OCI-LY1 (cell line): ENCODE results near the gene ORC3.

Experiments
- H2AFZ ChIP-seq: fragments of 200-600 bp; sonication (generic), shearing (Covaris generic); 2 replicates; pipeline ENCODE4 v1.6.0; 2014; ENCODE audit warnings: antibody characterized with exemption, mild to moderate bottlenecking, low read length
- H3F3A ChIP-seq: fragments of 200-600 bp; sonication (generic), shearing (Covaris generic); 2 replicates; pipeline ENCODE4 v1.6.0; 2014; ENCODE audit warnings: mild to moderate bottlenecking, antibody characterized with exemption, low read length, moderate library complexity; ENCODE audit not compliant: insufficient read depth
- H3K27ac ChIP-seq: fragments of 200-600 bp; sonication (generic); 2 replicates; pipeline ENCODE4 v1.5.1; 2014; ENCODE audit warnings: low read length, mixed run types, mild to moderate bottlenecking, low read depth; ENCODE audit not compliant: poor library complexity, severe bottlenecking
- H3K27me3 ChIP-seq: fragments of 200-600 bp; sonication (generic); 2 replicates; pipeline ENCODE4 v1.6.0; 2014; ENCODE audit warnings: antibody characterized with exemption, mild to moderate bottlenecking, low read length, moderate library complexity; ENCODE audit not compliant: insufficient read depth
- H3K36me3 ChIP-seq: fragments of 200-600 bp; sonication (generic); 2 replicates; pipeline ENCODE4 v1.6.1; 2014; ENCODE audit warnings: mild to moderate bottlenecking, antibody characterized with exemption, low read length, moderate library complexity, mixed read lengths; ENCODE audit not compliant: insufficient read depth
- H3K4me1 ChIP-seq: fragments of 200-600 bp; sonication (generic); 2 replicates; pipeline ENCODE4 v1.5.1; 2014; ENCODE audit warnings: mild to moderate bottlenecking, low read length, moderate library complexity; ENCODE audit not compliant: insufficient read depth, severe bottlenecking
- H3K4me2 ChIP-seq: fragments of 200-600 bp; sonication (generic), shearing (Covaris generic); 2 replicates; pipeline ENCODE4 v1.6.1; 2014; ENCODE audit warnings: low read length
- H3K4me3 ChIP-seq: fragments of 200-600 bp; sonication (generic); 2 replicates; pipeline ENCODE4 v1.5.1; 2014; ENCODE audit warnings: low read length, low read depth, mild to moderate bottlenecking, mixed read lengths; ENCODE audit not compliant: poor library complexity, severe bottlenecking
- H3K79me2 ChIP-seq: fragments of 200-600 bp; shearing (Covaris generic); 2 replicates; pipeline ENCODE4 v1.6.1; 2016; ENCODE audit warnings: mixed run types, low read length, mixed read lengths; ENCODE audit not compliant: insufficient read depth
- H3K9ac ChIP-seq: fragments of 200-600 bp; sonication (generic), shearing (Covaris generic); 2 replicates; pipeline ENCODE4 v1.6.1; 2014; ENCODE audit warnings: mild to moderate bottlenecking, low read length, mixed read lengths
- H3K9me2 ChIP-seq: fragments of 200-600 bp; sonication (generic), shearing (Covaris generic); 2 replicates; pipeline ENCODE4 v1.6.1; 2014; ENCODE audit warnings: low read depth, mild to moderate bottlenecking, low read length, mixed read lengths
- H3K9me3 ChIP-seq: fragments of 200-600 bp; shearing (Covaris generic); 2 replicates; pipeline ENCODE4 v1.6.1; 2014; ENCODE audit warnings: low read length, mixed read lengths
- H4K20me1 ChIP-seq: fragments of 200-600 bp; sonication (generic), shearing (Covaris generic); 2 replicates; pipeline ENCODE4 v1.6.0; 2016; ENCODE audit warnings: mild to moderate bottlenecking, low read length; ENCODE audit not compliant: insufficient read depth
- CTCF ChIP-seq: fragments of 200-600 bp; sonication (generic), shearing (Covaris generic); IDR thresholded peaks from 2 replicates; pipeline ENCODE4 v1.5.1; 2017; ENCODE audit warnings: mild to moderate bottlenecking, antibody characterized with exemption, low read length, moderate library complexity, mixed read lengths
- EZH2 ChIP-seq: fragments of 200-600 bp; sonication (generic), shearing (Covaris generic); IDR thresholded peaks from 2 replicates; pipeline ENCODE4 v1.8.0; 2017; ENCODE audit warnings: borderline replicate concordance, mixed run types, mild to moderate bottlenecking, antibody characterized with exemption, low read length, moderate library complexity, mixed read lengths

The ORC3 gene

GRCh38 chr6:87654122-87654521 lies 64.2 kb downstream of the ORC3 start:
- H3K4me3 ChIP-seq = no peak overlapping the region
- H4K20me1 ChIP-seq = no peaks in the 10 kb centered on the region
- no peaks in the 10 kb centered on the region for H3K9me2 ChIP-seq
- H3K4me2 ChIP-seq = no peak overlapping the region
- H3K79me2 ChIP-seq = no peaks in the 10 kb centered on the region
- no peaks in the 10 kb centered on the region for H3K27me3 ChIP-seq
- TF ChIP-seq CTCF (no peak), EZH2 (no peak)
- no peaks in the 10 kb centered on the region for H3K9me3 ChIP-seq
- no peak overlapping the region for H3K27ac ChIP-seq
- no peak overlapping the region for H3K9ac ChIP-seq
- peaks cover 9% of the 10 kb centered on the region for H3K4me1 ChIP-seq
- H3K36me3 ChIP-seq = peaks cover 39% of the 10 kb centered on the region
- H3F3A ChIP-seq = no peaks in the 10 kb centered on the region
- no peak overlapping the region for H2AFZ ChIP-seq

- Histone ChIP-seq H3K9me3 (no peaks in the 10 kb centered on the region), H3K9me2 (no peaks in the 10 kb centered on the region), H3F3A (no peaks in the 10 kb centered on the region), H3K27me3 (no peaks in the 10 kb centered on the region), H3K9ac (no peak overlapping the region), H3K4me1 (peaks cover 9% of the 10 kb centered on the region), H3K27ac (no peak overlapping the region), H3K4me2 (no peak overlapping the region), H3K4me3 (no peak overlapping the region), H4K20me1 (no peaks in the 10 kb centered on the region), H3K79me2 (no peaks in the 10 kb centered on the region), H3K36me3 (peaks cover 39% of the 10 kb centered on the region), H2AFZ (no peak overlapping the region)
- TF ChIP-seq EZH2 = no peak
- no peak for TF ChIP-seq CTCF
Observed at GRCh38 chr6:87654875-87655454, 65.0 kb downstream of the ORC3 start.

- Histone ChIP-seq H3K9ac (no peak overlapping the region), H3K4me3 (no peak overlapping the region), H3K27ac (no peak overlapping the region), H3K27me3 (no peaks in the 10 kb centered on the region), H3K9me3 (no peaks in the 10 kb centered on the region), H3K4me1 (peaks cover 9% of the 10 kb centered on the region), H2AFZ (no peak overlapping the region), H3F3A (no peaks in the 10 kb centered on the region), H3K9me2 (no peaks in the 10 kb centered on the region), H3K79me2 (no peaks in the 10 kb centered on the region), H3K36me3 (peaks cover 39% of the 10 kb centered on the region), H3K4me2 (no peak overlapping the region), H4K20me1 (no peaks in the 10 kb centered on the region)
- TF ChIP-seq CTCF (no peak), EZH2 (no peak)
Observed at GRCh38 chr6:87655824-87656223, 65.9 kb downstream of the ORC3 start.
